Kidney (tissue), 14 donors: ENCODE data around the gene MED29. TPM values are rescaled to one million over a fixed set of nuclear protein-coding genes. Genes with fewer than 3 reads are reported as not detected.
A peak's percentile ranks its signal among the peaks of the same experiment; 100 is the strongest.
"Not testable (repeated sequence)": the region's sequence is repeated elsewhere in the genome, so short reads cannot be mapped to it uniquely, and the experiment has no call there.

ENCODE experiments used
- DNase-seq, 5 donors: peaks; one replicate each; pipeline ENCODE4 v3.0.0-alpha.2; 2013 to 2020
- FAIRE-seq: peaks from 2 replicates; lab custom pipeline; 2012; peaks lifted over from hg19 to GRCh38; lab: Jason Lieb, UNC
- H3K27ac ChIP-seq, 2 donors: one replicate each; pipeline ENCODE4 v1.7.0; 2013; ENCODE audit warnings: low read depth in 2 of 2, low read length in 2 of 2, inconsistent platforms in 1 of 2
- H3K27me3 ChIP-seq: one replicate; pipeline ENCODE4 v1.7.1; 2013; ENCODE audit warnings: low read length, inconsistent platforms; ENCODE audit not compliant: control insufficient read depth, insufficient read depth
- H3K36me3 ChIP-seq, 3 donors: one replicate each; pipeline versions ENCODE4 v1.7.0 to v1.7.1; 2013; ENCODE audit warnings: low read length in 3 of 3, control low read depth in 1 of 3, inconsistent platforms in 1 of 3; ENCODE audit not compliant: insufficient read depth in 3 of 3, control insufficient read depth in 2 of 3
- H3K4me1 ChIP-seq, 3 donors: one replicate each; pipeline versions ENCODE4 v1.7.0 to v1.7.1; 2013; ENCODE audit warnings: low read length in 3 of 3, inconsistent platforms in 1 of 3, low read depth in 1 of 3; ENCODE audit not compliant: control insufficient read depth in 2 of 3, insufficient read depth in 2 of 3
- H3K4me3 ChIP-seq, 3 donors: one replicate each; pipeline versions ENCODE4 v1.7.0 to v1.8.1; 2013; ENCODE audit warnings: low read length in 3 of 3, control low read depth in 1 of 3, inconsistent platforms in 1 of 3
- H3K9ac ChIP-seq, 3 donors: one replicate each; pipeline versions ENCODE4 v1.7.0 to v1.7.1; 2013; ENCODE audit warnings: low read length in 3 of 3, control low read depth in 1 of 3, inconsistent platforms in 1 of 3
- H3K9me3 ChIP-seq, 3 donors: one replicate each; pipeline versions ENCODE4 v1.7.0 to v1.7.1; 2013; ENCODE audit warnings: low read length in 3 of 3, control low read depth in 1 of 3, inconsistent platforms in 1 of 3; ENCODE audit not compliant: control insufficient read depth in 2 of 3, insufficient read depth in 1 of 3
- intact Hi-C: fragments of 100-400 bp; cut with DNase I; formaldehyde crosslinking; loops from one replicate; pipeline ENCODE4 v1.11.1; 2022
- polyA plus RNA-seq: library from polyadenylated mRNA; stranded (reverse); fragments of 350-450 nt; fragmentation: Illumina TruSeq; extraction: RNeasy Lipid Tissue Mini Kit (QIAGEN cat#74804); gene quantifications from one replicate; pipeline ENCODE4 v1.2.3, GENCODE V29; 2014; ENCODE audit warnings: low read depth, low replicate concordance; ENCODE audit not compliant: insufficient read depth
- total RNA-seq: library from RNA; stranded (reverse); fragmentation: NEBNext Ultra II Directional; extraction: Animal tissue kit (Norgen Biotek cat#: 25700); gene quantifications from one replicate; pipeline ENCODE4 v1.2.1, GENCODE V29; 2021
- TF ChIP-seq, protein P1 (sequence below): IDR thresholded peaks from 3 replicates; pipeline ENCODE4 v1.5.1; 2012; ENCODE audit warnings: mild to moderate bottlenecking, moderate library complexity, borderline replicate concordance; ENCODE audit not compliant: insufficient read depth; ENCODE audit errors: extremely low read depth
- donor health status: control.
- donor health status: control.
- donor health status: control.
- donor health status: control.
- donor health status: control.
- donor health status: DM: yes; HTN: yes; CAD: no.
- donor health status: Normal renal cell carcinoma (clear cell type).

Gene MED29
- total and polyA plus RNA-seq, 2 donors from 2014 or later = 32.4 to 50.4 TPM

DNA sequence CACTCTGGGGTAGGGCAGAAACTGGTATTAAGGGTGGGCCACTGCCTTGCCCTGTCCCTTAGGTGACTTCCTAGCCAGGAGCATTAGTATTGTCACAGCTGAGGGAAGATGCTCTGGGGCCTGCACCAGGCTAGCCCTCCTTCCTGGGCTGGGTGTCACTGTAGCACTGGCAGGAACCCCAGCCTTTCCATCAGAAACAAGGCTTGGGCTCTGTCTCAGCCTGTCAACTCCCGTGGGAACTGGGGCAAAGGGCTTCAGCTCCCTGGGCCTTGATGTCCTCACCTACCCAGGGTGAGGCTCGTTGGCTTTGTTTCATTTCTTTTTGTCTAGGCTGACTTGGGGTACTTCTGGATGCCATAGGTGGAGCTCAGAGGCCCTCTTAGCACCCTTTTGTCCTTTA is 18.2 kb upstream of the MED29 start:
- Histone ChIP-seq H3K27me3 (no peaks in the 10 kb centered on the region), H3K9ac (peak overlapping the region in 2 of 3 donors; percentile 5 to 49), H3K4me1 (peaks cover 0 to 20% (median 10%) of the 10 kb centered on the region in 3 donors), H3K36me3 (peaks cover 10 to 48% (median 41%) of the 10 kb centered on the region in 3 donors), H3K27ac (peak overlapping the region; percentile 78), H3K4me3 (no peak overlapping the region), H3K9me3 (no peaks in the 10 kb centered on the region)
- TF ChIP-seq, protein P1, sequence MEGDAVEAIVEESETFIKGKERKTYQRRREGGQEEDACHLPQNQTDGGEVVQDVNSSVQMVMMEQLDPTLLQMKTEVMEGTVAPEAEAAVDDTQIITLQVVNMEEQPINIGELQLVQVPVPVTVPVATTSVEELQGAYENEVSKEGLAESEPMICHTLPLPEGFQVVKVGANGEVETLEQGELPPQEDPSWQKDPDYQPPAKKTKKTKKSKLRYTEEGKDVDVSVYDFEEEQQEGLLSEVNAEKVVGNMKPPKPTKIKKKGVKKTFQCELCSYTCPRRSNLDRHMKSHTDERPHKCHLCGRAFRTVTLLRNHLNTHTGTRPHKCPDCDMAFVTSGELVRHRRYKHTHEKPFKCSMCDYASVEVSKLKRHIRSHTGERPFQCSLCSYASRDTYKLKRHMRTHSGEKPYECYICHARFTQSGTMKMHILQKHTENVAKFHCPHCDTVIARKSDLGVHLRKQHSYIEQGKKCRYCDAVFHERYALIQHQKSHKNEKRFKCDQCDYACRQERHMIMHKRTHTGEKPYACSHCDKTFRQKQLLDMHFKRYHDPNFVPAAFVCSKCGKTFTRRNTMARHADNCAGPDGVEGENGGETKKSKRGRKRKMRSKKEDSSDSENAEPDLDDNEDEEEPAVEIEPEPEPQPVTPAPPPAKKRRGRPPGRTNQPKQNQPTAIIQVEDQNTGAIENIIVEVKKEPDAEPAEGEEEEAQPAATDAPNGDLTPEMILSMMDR = no peak
- FAIRE-seq = no peak
- no peak for DNase-seq
- intact Hi-C loops = no loop called here

DNA sequence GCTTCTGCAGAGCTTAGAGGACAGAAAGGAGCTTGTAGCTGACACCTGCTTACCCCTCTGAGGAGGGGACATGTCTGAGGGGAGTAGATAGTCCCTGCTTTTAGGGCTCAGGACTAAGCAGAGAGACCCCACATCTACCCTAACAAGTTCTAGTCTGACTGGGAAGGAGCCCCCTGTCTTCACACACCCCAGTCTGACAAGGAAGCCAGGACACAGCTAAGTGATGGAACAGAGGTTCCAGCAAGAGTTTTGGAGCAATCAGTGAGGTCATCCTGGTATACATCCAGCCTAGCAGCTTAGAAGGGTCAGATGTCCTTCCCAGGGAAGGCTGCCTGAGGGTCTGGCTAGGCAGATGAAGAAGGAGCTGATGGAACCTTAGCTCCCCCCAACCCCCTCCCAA is 15.2 kb upstream of the MED29 start:
- Histone ChIP-seq H3K27ac (no peak overlapping the region), H3K27me3 (no peaks in the 10 kb centered on the region), H3K36me3 (peaks cover 5 to 66% (median 48%) of the 10 kb centered on the region in 3 donors), H3K9ac (no peak overlapping the region), H3K4me1 (peaks cover 0 to 20% (median 10%) of the 10 kb centered on the region in 3 donors), H3K4me3 (no peak overlapping the region), H3K9me3 (no peaks in the 10 kb centered on the region)
- TF ChIP-seq, protein P1 = no peak
- no peak for DNase-seq
- FAIRE-seq = no peak
- intact Hi-C loops = no loop called here

DNA sequence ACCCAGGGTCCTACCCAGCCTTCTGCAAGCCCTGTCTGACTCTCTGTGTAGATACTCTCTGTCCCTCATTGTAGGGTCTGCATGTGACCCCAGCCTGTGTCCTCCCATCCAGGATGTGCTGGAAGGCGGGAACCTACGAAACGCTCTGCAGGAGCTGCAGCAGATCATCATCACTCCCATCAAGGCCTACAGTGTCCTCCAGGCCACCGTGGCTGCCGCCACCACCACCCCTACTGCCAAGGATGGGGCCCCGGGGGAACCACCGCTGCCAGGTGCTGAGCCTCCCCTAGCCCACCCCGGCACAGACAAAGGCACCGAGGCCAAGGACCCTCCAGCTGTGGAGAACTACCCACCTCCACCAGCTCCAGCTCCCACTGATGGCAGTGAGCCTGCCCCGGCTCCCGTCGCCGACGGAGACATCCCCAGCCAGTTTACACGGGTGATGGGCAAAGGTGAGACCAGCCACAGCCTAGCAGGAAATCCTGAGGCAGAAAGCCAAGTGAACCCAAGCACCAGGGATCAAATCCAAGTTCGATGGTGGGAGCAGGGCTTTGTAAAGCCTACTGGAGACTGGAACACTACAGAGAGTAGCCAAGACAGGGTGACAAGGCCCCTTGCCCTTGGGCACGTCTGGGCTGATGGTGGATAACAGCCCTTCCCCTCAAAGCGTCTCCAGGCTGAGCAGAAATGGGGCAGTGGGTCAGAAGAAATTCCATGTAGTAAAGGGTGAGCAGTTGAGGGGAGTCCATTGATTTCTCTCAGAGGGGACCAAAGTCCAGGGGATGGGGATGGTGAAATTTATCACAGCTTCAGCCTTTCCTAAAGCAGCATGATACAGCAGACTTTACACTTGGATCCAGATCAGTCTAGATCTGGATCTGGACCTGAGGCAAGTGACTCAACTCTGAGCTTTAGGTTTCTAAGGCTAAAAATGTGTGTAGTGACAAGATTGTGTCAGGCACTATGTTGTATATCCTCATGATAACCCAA is 13.5 kb upstream of the MED29 start:
- peaks cover 5 to 70% (median 54%) of the 10 kb centered on the region in 3 donors for H3K36me3 ChIP-seq
- TF ChIP-seq, protein P1 = no peak
- no peaks in the 10 kb centered on the region for H3K9me3 ChIP-seq
- H3K27me3 ChIP-seq = no peaks in the 10 kb centered on the region
- no peak overlapping the region for H3K9ac ChIP-seq
- DNase-seq (no peak), FAIRE-seq (no peak)
- no peak overlapping the region for H3K27ac ChIP-seq
- H3K4me3 ChIP-seq = no peak overlapping the region
- intact Hi-C loops = no loop called here
- H3K4me1 ChIP-seq = peaks cover 0 to 12% (median 10%) of the 10 kb centered on the region in 3 donors

DNA sequence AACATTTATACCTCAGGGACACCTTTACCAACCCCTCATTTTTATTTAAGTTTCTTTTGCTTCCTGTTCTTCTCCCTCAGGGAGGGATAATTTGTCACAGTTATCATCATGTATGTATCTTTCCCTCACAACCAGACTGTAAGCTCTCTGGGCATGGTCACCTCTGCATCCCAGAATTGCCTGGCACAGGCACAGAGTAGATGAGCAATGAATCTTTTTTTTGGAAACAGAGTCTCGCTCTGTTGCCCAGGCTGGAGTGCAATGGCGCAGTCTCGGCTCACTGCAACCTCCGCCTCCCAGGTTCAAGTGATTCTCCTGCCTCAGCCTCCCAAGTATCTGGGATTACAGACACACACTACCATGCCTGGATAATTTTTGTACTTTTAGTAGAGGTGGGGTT is 11.8 kb upstream of the MED29 start:
- H3K4me1 ChIP-seq, H3K27me3 ChIP-seq, FAIRE-seq, H3K9ac ChIP-seq, H3K9me3 ChIP-seq, DNase-seq, intact Hi-C loops, H3K27ac ChIP-seq, H3K4me3 ChIP-seq: not testable (repeated sequence)
- H3K36me3 ChIP-seq = peaks cover 3 to 78% (median 57%) of the 10 kb centered on the region in 3 donors
